HCT116 (cell line): ENCODE measurements around the gene GRXCR1. TPM values are rescaled to one million over a fixed set of nuclear protein-coding genes. Genes with fewer than 3 reads are reported as not detected.

Experiments
- ATAC-seq: fragments of 200-7000 bp; cut with Tn5 transposase; 2 replicates; pipeline ENCODE4 v1.9.1; 2020; ENCODE audit warnings: mild to moderate bottlenecking, moderate library complexity
- BruUV-seq: library from RNA; stranded (reverse); fragments of 400-500 nt; replicated peaks from 2 replicates; lab custom pipeline; 2021; lab: Mats Ljungman, UMichigan
- CTCF ChIA-PET: fragments of 300-600 bp; sonication (Branson Sonifier 250); formaldehyde crosslinking; loops from one replicate; lab custom pipeline; 2021; ENCODE audit warnings: antibody characterized with exemption; lab: Charles Lee
- POLR2A ChIA-PET: fragments of 300-600, 350-600 bp; sonication (Branson Sonifier 250); formaldehyde crosslinking; loops from one replicate; lab custom pipeline; 2021; ENCODE audit warnings: antibody characterized with exemption; lab: Charles Lee
- RAD21 ChIA-PET, 2 experiments: fragments of 300-600 bp; sonication (Branson Sonifier 250); formaldehyde crosslinking; loops; one replicate each; lab custom pipeline; 2023; ENCODE audit warnings: low total read pairs in 2 of 2; ENCODE audit not compliant: uncharacterized antibody in 2 of 2, unreplicated experiment in 2 of 2, low non-redundant PET in 1 of 2; lab: Charles Lee
- DNase-seq: peaks from one replicate; pipeline ENCODE4 v3.0.0-alpha.2; 2010; ENCODE audit warnings: low read depth, low spot score
- H2AFZ ChIP-seq: fragments of 200-600 bp; shearing (Covaris generic), sonication (generic); 2 replicates; pipeline ENCODE4 v1.6.1; 2017; ENCODE audit warnings: low read depth, mixed run types, mixed read lengths, antibody characterized with exemption, low read length; ENCODE audit not compliant: poor library complexity, severe bottlenecking
- H3K27ac ChIP-seq: 2 replicates; pipeline ENCODE4 v1.5.1; 2012; ENCODE audit warnings: low read depth, low read length
- H3K27me3 ChIP-seq: fragments of 200-600 bp; sonication (generic); 2 replicates; pipeline ENCODE4 v1.6.1; 2016; ENCODE audit warnings: mixed run types, low read length, mixed read lengths; ENCODE audit not compliant: insufficient read depth
- H3K36me3 ChIP-seq, 2 experiments: fragments of 200-500 bp in 1 of 2; fragments of 200-600 bp in 1 of 2; sonication (Bioruptor generic) in 1 of 2; sonication (generic) in 1 of 2; 2 replicates each; pipeline versions ENCODE4 v1.5.1 to v1.6.1; 2014 to 2016; ENCODE audit warnings: low read length in 2 of 2, inconsistent platforms in 1 of 2, mixed read lengths in 1 of 2, mixed run types in 1 of 2; ENCODE audit not compliant: insufficient read depth in 2 of 2, control insufficient read depth in 1 of 2
- H3K4me1 ChIP-seq, 2 experiments: fragments of 200-600 bp in 1 of 2; sonication (generic) in 1 of 2; 2 replicates each; pipeline versions ENCODE4 v1.5.1 to v1.6.1; 2012 to 2017; ENCODE audit warnings: low read length in 2 of 2, inconsistent platforms in 1 of 2, mild to moderate bottlenecking in 1 of 2, mixed read lengths in 1 of 2, mixed run types in 1 of 2, moderate library complexity in 1 of 2; ENCODE audit not compliant: insufficient read depth in 2 of 2, control insufficient read depth in 1 of 2
- H3K4me2 ChIP-seq: fragments of 200-600 bp; sonication (generic); 2 replicates; pipeline ENCODE4 v1.6.1; 2017; ENCODE audit warnings: mixed run types, low read length, mixed read lengths
- H3K4me3 ChIP-seq, 2 experiments: fragments of 200-600 bp in 1 of 2; sonication (generic) in 1 of 2; replicated peaks in 1 of 2; 2 replicates each; pipeline ENCODE4 v1.5.1; 2011 to 2016; ENCODE audit warnings: low read length in 2 of 2, control low read depth in 1 of 2, low read depth in 1 of 2, mild to moderate bottlenecking in 1 of 2, mixed read lengths in 1 of 2, mixed run types in 1 of 2
- H3K79me2 ChIP-seq: fragments of 200-600 bp; sonication (generic); 2 replicates; pipeline ENCODE4 v1.6.1; 2017; ENCODE audit warnings: mild to moderate bottlenecking, mixed run types, low read length, moderate library complexity, mixed read lengths; ENCODE audit not compliant: insufficient read depth
- H3K9ac ChIP-seq: fragments of 200-600 bp; sonication (generic); 2 replicates; pipeline ENCODE4 v1.6.1; 2016; ENCODE audit warnings: low read length, mixed read lengths
- H3K9me2 ChIP-seq: fragments of 200-600 bp; sonication (generic), shearing (Covaris generic); 2 replicates; pipeline ENCODE4 v1.6.1; 2017; ENCODE audit warnings: mixed run types, mild to moderate bottlenecking, moderate library complexity; ENCODE audit not compliant: insufficient read depth
- H3K9me3 ChIP-seq, 2 experiments: fragments of 200-500 bp in 1 of 2; fragments of 200-600 bp in 1 of 2; sonication (Bioruptor generic) in 1 of 2; sonication (generic) in 1 of 2; 2 replicates each; pipeline ENCODE4 v1.6.1; 2014 to 2017; ENCODE audit warnings: low read length in 2 of 2, mixed read lengths in 2 of 2, inconsistent platforms in 1 of 2, low read depth in 1 of 2, mild to moderate bottlenecking in 1 of 2, mixed run types in 1 of 2, moderate library complexity in 1 of 2; ENCODE audit not compliant: control insufficient read depth in 1 of 2, insufficient read depth in 1 of 2
- H4K20me1 ChIP-seq: fragments of 200-600 bp; sonication (generic), shearing (Covaris generic); 2 replicates; pipeline ENCODE4 v1.6.1; 2017; ENCODE audit warnings: mixed run types, mild to moderate bottlenecking, moderate library complexity; ENCODE audit not compliant: insufficient read depth
- CBX3 ChIP-seq: IDR thresholded peaks from 2 replicates; pipeline ENCODE4 v1.6.1; 2012; ENCODE audit warnings: low read depth
- CEBPB ChIP-seq: IDR thresholded peaks from 2 replicates; pipeline ENCODE4 v1.6.1; 2012; ENCODE audit warnings: low read depth
- CTCF ChIP-seq, 3 experiments: fragments of 200-600 bp in 1 of 3; sonication (generic) in 1 of 3; IDR thresholded peaks in 2 of 3; conservative IDR thresholded peaks in 1 of 3; 2 replicates each; pipeline ENCODE4 v1.5.1; 2012 to 2017; ENCODE audit warnings: low read depth in 2 of 3, low read length in 2 of 3, antibody characterized with exemption in 1 of 3, borderline replicate concordance in 1 of 3, control low read depth in 1 of 3, mild to moderate bottlenecking in 1 of 3, mixed read lengths in 1 of 3, mixed run types in 1 of 3, moderate library complexity in 1 of 3; ENCODE audit not compliant: insufficient read depth in 1 of 3
- EGR1 ChIP-seq: IDR thresholded peaks from 2 replicates; pipeline ENCODE4 v1.6.1; 2012; ENCODE audit warnings: low read depth
- ELF1 ChIP-seq: IDR thresholded peaks from 2 replicates; pipeline ENCODE4 v1.6.1; 2012; ENCODE audit warnings: low read depth, borderline replicate concordance
- EZH2 ChIP-seq: fragments of 200-600 bp; sonication (generic); IDR thresholded peaks from 2 replicates; pipeline ENCODE4 v1.6.1; 2017; ENCODE audit warnings: antibody characterized with exemption, mixed run types
- EZH2phosphoT487 ChIP-seq: fragments of 200-600 bp; IDR thresholded peaks from 2 replicates; pipeline ENCODE4 v1.6.1; 2018; ENCODE audit warnings: antibody characterized with exemption, borderline replicate concordance
- JUND ChIP-seq: IDR thresholded peaks from 2 replicates; pipeline ENCODE4 v1.6.1; 2012
- MAX ChIP-seq: IDR thresholded peaks from 2 replicates; pipeline ENCODE4 v1.6.1; 2012
- POLR2A ChIP-seq: IDR thresholded peaks from 2 replicates; pipeline ENCODE4 v1.7.0; 2011; ENCODE audit warnings: borderline replicate concordance; ENCODE audit not compliant: insufficient read depth, insufficient read length; ENCODE audit errors: extremely low read depth
- POLR2AphosphoS5 ChIP-seq: IDR thresholded peaks from 2 replicates; pipeline ENCODE4 v1.6.1; 2011; ENCODE audit warnings: mild to moderate bottlenecking, low read depth, low read length, moderate library complexity
- RAD21 ChIP-seq: IDR thresholded peaks from 2 replicates; pipeline ENCODE4 v1.6.1; 2012; ENCODE audit warnings: low read depth, mild to moderate bottlenecking
- SIN3A ChIP-seq: IDR thresholded peaks from 2 replicates; pipeline ENCODE4 v1.6.1; 2012; ENCODE audit warnings: low read depth
- SRF ChIP-seq: IDR thresholded peaks from 2 replicates; pipeline ENCODE4 v1.6.1; 2012; ENCODE audit warnings: low read depth
- TCF7L2 ChIP-seq: IDR thresholded peaks from 2 replicates; pipeline ENCODE4 v1.7.0; 2011; ENCODE audit warnings: borderline replicate concordance, inconsistent platforms; ENCODE audit not compliant: insufficient read depth, insufficient read length; ENCODE audit errors: extremely low read depth
- YY1 ChIP-seq: IDR thresholded peaks from 2 replicates; pipeline ENCODE4 v1.6.1; 2011; ENCODE audit warnings: low read length, low read depth, moderate library complexity, mild to moderate bottlenecking; ENCODE audit not compliant: insufficient replicate concordance; ENCODE audit errors: extremely low read depth
- ZNF274 ChIP-seq: fragments of 200-500 bp; sonication (Bioruptor generic); IDR thresholded peaks from 2 replicates; pipeline ENCODE4 v1.6.1; 2014; ENCODE audit warnings: mild to moderate bottlenecking, low read depth, low read length, inconsistent platforms
- intact Hi-C: fragments of 100-400 bp; cut with micrococcal nuclease; formaldehyde crosslinking; loops from 2 replicates; pipeline ENCODE4 v1.10.0; 2022
- total RNA-seq: library from RNA; stranded (reverse); gene quantifications from one replicate; pipeline ENCODE4 v1.2.1, GENCODE V29; 2021; ENCODE audit not compliant: unreplicated experiment

The GRXCR1 gene
- total RNA-seq, 1 experiment from 2014 or later = not detected

- TF ChIP-seq CTCF (IDR thresholded peaks at IDR 0.05 in 2 of 3, conservative IDR thresholded peaks at IDR 0.05 in 1 of 3; ENCODE audit: borderline replicate concordance in 1 of 3, insufficient read depth in 1 of 3, low read depth in 2 of 3, low read length in 2 of 3) (no peak), CEBPB (no peak), EGR1 (no peak), SIN3A (no peak), YY1 (no peak), EZH2 (no peak), MAX (no peak), POLR2A (no peak), CBX3 (no peak)
- TF ChIP-seq, all 23 proteins: peak for 0
Measured at GRCh38 chr4:42871261-42871660, 21.3 kb upstream of the GRXCR1 start (continued).

- RAD21 ChIA-PET = no interaction called here
- no peaks in the 10 kb centered on the region for H3K36me3 ChIP-seq
- H3K9me2 ChIP-seq = no peaks in the 10 kb centered on the region
- no peak overlapping the region for H3K4me3 ChIP-seq
- CTCF ChIA-PET = no interaction called here
- POLR2A ChIA-PET = no interaction called here
- no peak for DNase-seq
- H3K4me2 ChIP-seq = no peak overlapping the region
- no peaks in the 10 kb centered on the region for H3K79me2 ChIP-seq
- H3K27ac ChIP-seq = no peak overlapping the region
- H3K9ac ChIP-seq = no peak overlapping the region
- ATAC-seq = no peak
- TF ChIP-seq SIN3A (no peak), CBX3 (no peak), ELF1 (no peak), EZH2 (no peak), POLR2AphosphoS5 (no peak), MAX (no peak), TCF7L2 (no peak), RAD21 (no peak), SRF (no peak), ZNF274 (no peak), YY1 (no peak), CTCF (IDR thresholded peaks at IDR 0.05 in 2 of 3, conservative IDR thresholded peaks at IDR 0.05 in 1 of 3; ENCODE audit: borderline replicate concordance in 1 of 3, insufficient read depth in 1 of 3, low read depth in 2 of 3, low read length in 2 of 3) (no peak), POLR2A (no peak), EZH2phosphoT487 (no peak), EGR1 (no peak), JUND (no peak)
- no peaks in the 10 kb centered on the region for H3K9me3 ChIP-seq
- no peaks in the 10 kb centered on the region for H4K20me1 ChIP-seq
- H3K27me3 ChIP-seq = no peaks in the 10 kb centered on the region
- H3K4me1 ChIP-seq = no peaks in the 10 kb centered on the region
- intact Hi-C loops = no loop called here
- no peak overlapping the region for H2AFZ ChIP-seq
- BruUV-seq = no TSS peak
Measured at GRCh38 chr4:42871671-42872290, 20.7 kb upstream of the GRXCR1 start.
